ENCODE measurements around the gene OR14C36.
"Not testable (repeated sequence)": the region's sequence is repeated elsewhere in the genome, so short reads cannot be mapped to it uniquely, and the experiment has no call there.

Gene OR14C36, protein sequence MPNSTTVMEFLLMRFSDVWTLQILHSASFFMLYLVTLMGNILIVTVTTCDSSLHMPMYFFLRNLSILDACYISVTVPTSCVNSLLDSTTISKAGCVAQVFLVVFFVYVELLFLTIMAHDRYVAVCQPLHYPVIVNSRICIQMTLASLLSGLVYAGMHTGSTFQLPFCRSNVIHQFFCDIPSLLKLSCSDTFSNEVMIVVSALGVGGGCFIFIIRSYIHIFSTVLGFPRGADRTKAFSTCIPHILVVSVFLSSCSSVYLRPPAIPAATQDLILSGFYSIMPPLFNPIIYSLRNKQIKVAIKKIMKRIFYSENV

DNA sequence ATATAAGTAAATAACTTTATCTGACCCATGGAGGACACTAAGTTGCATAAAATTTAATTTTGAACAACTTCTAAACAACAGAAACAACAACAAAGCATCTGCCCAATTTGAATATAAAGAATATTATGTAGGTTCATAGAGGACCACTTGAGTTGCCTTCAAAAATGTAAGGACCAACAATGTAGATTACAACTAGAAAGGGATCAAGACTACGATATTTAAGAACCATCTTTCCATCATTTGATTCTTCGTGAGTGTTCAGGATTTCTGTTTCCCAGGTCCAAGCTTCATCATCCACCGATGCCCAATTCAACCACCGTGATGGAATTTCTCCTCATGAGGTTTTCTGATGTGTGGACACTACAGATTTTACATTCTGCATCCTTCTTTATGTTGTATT, at the start of gene OR14C36:
Gene OR14C36 (plus strand): TSS at position 301 of the 400 bp plus-strand sequence. CDS start 0 bp downstream, at position 301.
- H3K27ac Mint-ChIP-seq, result no peak within 1 kb of the TSS
- H3K27me3 Mint-ChIP-seq (ENCODE audit: low read depth, poor library complexity), result no peaks in the 10 kb centered on the region
- H3K9me3 Mint-ChIP-seq, result peaks cover 66% of the 10 kb centered on the region
- no peak within 1 kb of the TSS for H3K4me3 Mint-ChIP-seq
- TF ChIP-seq, protein P1, sequence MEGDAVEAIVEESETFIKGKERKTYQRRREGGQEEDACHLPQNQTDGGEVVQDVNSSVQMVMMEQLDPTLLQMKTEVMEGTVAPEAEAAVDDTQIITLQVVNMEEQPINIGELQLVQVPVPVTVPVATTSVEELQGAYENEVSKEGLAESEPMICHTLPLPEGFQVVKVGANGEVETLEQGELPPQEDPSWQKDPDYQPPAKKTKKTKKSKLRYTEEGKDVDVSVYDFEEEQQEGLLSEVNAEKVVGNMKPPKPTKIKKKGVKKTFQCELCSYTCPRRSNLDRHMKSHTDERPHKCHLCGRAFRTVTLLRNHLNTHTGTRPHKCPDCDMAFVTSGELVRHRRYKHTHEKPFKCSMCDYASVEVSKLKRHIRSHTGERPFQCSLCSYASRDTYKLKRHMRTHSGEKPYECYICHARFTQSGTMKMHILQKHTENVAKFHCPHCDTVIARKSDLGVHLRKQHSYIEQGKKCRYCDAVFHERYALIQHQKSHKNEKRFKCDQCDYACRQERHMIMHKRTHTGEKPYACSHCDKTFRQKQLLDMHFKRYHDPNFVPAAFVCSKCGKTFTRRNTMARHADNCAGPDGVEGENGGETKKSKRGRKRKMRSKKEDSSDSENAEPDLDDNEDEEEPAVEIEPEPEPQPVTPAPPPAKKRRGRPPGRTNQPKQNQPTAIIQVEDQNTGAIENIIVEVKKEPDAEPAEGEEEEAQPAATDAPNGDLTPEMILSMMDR (IDR thresholded peaks at IDR 0.05), result no peak
- DNase-seq, result no peak
- no peaks in the 10 kb centered on the region for H3K4me1 Mint-ChIP-seq
- no peaks in the 10 kb centered on the region for H3K36me3 Mint-ChIP-seq (ENCODE audit: low read depth)

- Mint-ChIP-seq H3K36me3 (ENCODE audit: low read depth) (no peaks in the 10 kb centered on the region), H3K4me1 (no peaks in the 10 kb centered on the region), H3K27me3 (ENCODE audit: low read depth, poor library complexity) (no peaks in the 10 kb centered on the region), H3K9me3 (peaks cover 71% of the 10 kb centered on the region), H3K27ac (no peak within 1 kb of the TSS), H3K4me3 (no peak within 1 kb of the TSS)
- DNase-seq, result no peak
- TF ChIP-seq, protein P1 (IDR thresholded peaks at IDR 0.05), result no peak
Measured at GRCh38 chr1:248303324-248303723, 45.3 kb upstream of the OR14C36 start, which contains the start of gene OR2T12. Gene OR2T12, minus strand, starts transcription at chr1:248303424. Its CDS starts 7,846 bp downstream, at chr1:248295578.

DNA sequence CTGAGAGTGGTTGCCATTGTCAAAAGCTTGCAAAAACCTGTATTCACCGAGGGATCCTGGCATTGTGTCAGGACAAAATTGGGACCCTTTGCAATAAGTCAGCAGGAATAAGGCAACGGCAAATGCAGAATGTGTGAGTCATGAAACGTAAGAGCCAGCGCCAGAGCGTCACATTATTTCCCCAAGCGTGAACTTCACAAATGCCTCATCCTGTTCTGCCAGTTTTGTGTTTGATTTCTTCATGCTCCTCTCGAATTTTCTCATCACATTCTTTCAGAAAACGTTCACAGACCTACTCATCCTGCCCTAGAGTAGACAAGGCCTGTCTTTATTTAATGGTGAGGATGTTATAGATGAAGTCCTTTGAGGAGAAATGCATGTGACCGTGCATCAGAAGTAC, 42.9 kb upstream of the OR14C36 start:
- H3K27me3 Mint-ChIP-seq (ENCODE audit: low read depth, poor library complexity); DNase-seq; H3K36me3 Mint-ChIP-seq (ENCODE audit: low read depth); H3K4me1 Mint-ChIP-seq; H3K27ac Mint-ChIP-seq; H3K4me3 Mint-ChIP-seq: not testable (repeated sequence)
- peaks cover 74% of the 10 kb centered on the region for H3K9me3 Mint-ChIP-seq

GRCh38 chr1:248306103-248306502, 42.5 kb upstream of the OR14C36 start:
- TF ChIP-seq, protein P1 (IDR thresholded peaks at IDR 0.05), result no peak
- Mint-ChIP-seq H3K36me3 (ENCODE audit: low read depth) (no peaks in the 10 kb centered on the region), H3K9me3 (peaks cover 74% of the 10 kb centered on the region), H3K27ac (no peak overlapping the region), H3K4me3 (no peak overlapping the region), H3K4me1 (no peaks in the 10 kb centered on the region), H3K27me3 (ENCODE audit: low read depth, poor library complexity) (no peaks in the 10 kb centered on the region)
- DNase-seq, result no peak

- peaks cover 78% of the 10 kb centered on the region for H3K9me3 Mint-ChIP-seq
- H3K36me3 Mint-ChIP-seq (ENCODE audit: low read depth); DNase-seq; H3K27me3 Mint-ChIP-seq (ENCODE audit: low read depth, poor library complexity); H3K4me1 Mint-ChIP-seq; H3K4me3 Mint-ChIP-seq; H3K27ac Mint-ChIP-seq: not testable (repeated sequence)
Measured at GRCh38 chr1:248306740-248307139, 41.8 kb upstream of the OR14C36 start.

DNA sequence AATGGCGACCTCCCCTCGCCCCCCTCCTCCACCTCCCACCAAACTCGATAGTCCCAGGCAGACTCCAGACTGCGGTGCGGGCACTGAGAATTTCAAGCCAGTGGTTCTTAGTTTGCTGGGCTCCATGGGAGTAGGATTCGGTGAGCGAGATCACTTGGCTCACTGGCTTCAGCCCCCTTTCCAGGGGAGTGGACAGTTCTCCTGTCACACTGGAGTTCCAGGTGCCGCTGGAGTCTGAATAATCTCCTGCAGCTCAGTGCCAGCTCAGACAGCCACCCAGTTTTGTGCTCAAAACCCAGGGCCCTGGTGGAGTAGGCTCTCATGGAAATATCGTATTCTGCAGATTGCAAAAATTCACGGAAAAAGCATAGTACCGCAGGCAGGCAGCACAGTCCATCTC, 31.8 kb upstream of the OR14C36 start:
- no peak for DNase-seq
- H3K27me3 Mint-ChIP-seq (ENCODE audit: low read depth, poor library complexity), result no peaks in the 10 kb centered on the region
- H3K4me3 Mint-ChIP-seq, result no peak overlapping the region
- peaks cover 96% of the 10 kb centered on the region for H3K9me3 Mint-ChIP-seq
- TF ChIP-seq, protein P1 (IDR thresholded peaks at IDR 0.05), result no peak
- H3K36me3 Mint-ChIP-seq (ENCODE audit: low read depth), result no peaks in the 10 kb centered on the region
- H3K27ac Mint-ChIP-seq, result no peak overlapping the region
- H3K4me1 Mint-ChIP-seq, result no peaks in the 10 kb centered on the region

- H3K4me3 Mint-ChIP-seq, result no peak within 1 kb of the TSS
- no peaks in the 10 kb centered on the region for H3K36me3 Mint-ChIP-seq (ENCODE audit: low read depth)
- H3K27me3 Mint-ChIP-seq (ENCODE audit: low read depth, poor library complexity), result peaks cover 3% of the 10 kb centered on the region
- H3K9me3 Mint-ChIP-seq, result peaks cover 80% of the 10 kb centered on the region
- no peak for DNase-seq
- no peaks in the 10 kb centered on the region for H3K4me1 Mint-ChIP-seq
- TF ChIP-seq, protein P1 (IDR thresholded peaks at IDR 0.05), result no peak
- H3K27ac Mint-ChIP-seq, result no peak within 1 kb of the TSS
Measured at GRCh38 chr1:248324468-248324867, 24.1 kb upstream of the OR14C36 start, which contains the start of gene OR2M7. Gene OR2M7, minus strand, starts transcription at chr1:248324568. Its CDS starts 0 bp downstream, at chr1:248324568.
